ENCODE data around the gene SLC24A3. TPM values are rescaled to one million over a fixed set of nuclear protein-coding genes. Genes with fewer than 3 reads are reported as not detected.

The SLC24A3 gene
- total RNA-seq, 1 experiment from 2014 or later, result not detected

- Histone ChIP-seq H4K20me1 (ENCODE audit: insufficient read depth) (no peaks in the 10 kb centered on the region), H3K27ac (no peak overlapping the region), H3K4me3 (no peak overlapping the region), H3F3A (ENCODE audit: insufficient read depth, low read depth) (no peaks in the 10 kb centered on the region), H3K9me2 (ENCODE audit: insufficient read depth) (no peaks in the 10 kb centered on the region), H3K4me2 (no peak overlapping the region), H2AFZ (no peak overlapping the region), H3K4me1 (replicated peaks; ENCODE audit: insufficient read depth) (no peaks in the 10 kb centered on the region), H3K9me3 (ENCODE audit: insufficient read depth, low read depth) (0 out of 2 replicates have a peak, but pooled peaks cover 8% of the 10 kb centered on the region), H3K79me2 (ENCODE audit: low read depth) (no peaks in the 10 kb centered on the region), H3K27me3 (ENCODE audit: insufficient read depth, low read depth) (no peaks in the 10 kb centered on the region), H3K36me3 (ENCODE audit: low read depth) (no peaks in the 10 kb centered on the region)
- no peak for DNase-seq
- intact Hi-C loops (cut with micrococcal nuclease; ENCODE audit: unreplicated experiment), result no loop called here
- TF ChIP-seq EZH2 (IDR thresholded peaks at IDR 0.05; ENCODE audit: low read depth), result no peak
- no peak for TF ChIP-seq CTCF (conservative IDR thresholded peaks at IDR 0.05)
- CTCF ChIA-PET, result no interaction called here
- no TSS peak for BruUV-seq (replicated peaks)
- POLR2A ChIA-PET (ENCODE audit: unreplicated experiment), result no interaction called here
Observed at GRCh38 chr20:19745584-19745983, 533.1 kb downstream of the SLC24A3 start.

DNA sequence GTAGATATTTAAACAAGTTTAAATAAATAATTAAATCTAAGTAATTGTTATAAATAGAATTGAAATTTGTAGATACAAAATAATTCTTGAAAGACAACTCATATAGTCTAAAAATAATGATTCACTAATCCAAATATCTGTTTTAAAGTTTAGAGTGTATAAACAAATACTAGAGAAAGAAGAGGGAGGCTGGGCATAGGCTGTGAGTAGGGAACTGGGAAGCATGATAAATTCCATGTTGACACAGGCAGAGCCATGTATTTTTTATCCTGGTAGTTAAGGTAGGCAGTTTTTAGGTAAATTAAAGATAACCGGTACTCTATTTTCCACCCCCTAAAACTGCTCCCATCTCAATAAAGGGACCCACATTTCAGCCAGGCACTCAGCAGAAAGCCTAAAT, 534.0 kb downstream of the SLC24A3 start:
- Histone ChIP-seq H3K27me3 (ENCODE audit: insufficient read depth, low read depth) (no peaks in the 10 kb centered on the region), H3F3A (ENCODE audit: insufficient read depth, low read depth) (no peaks in the 10 kb centered on the region), H3K79me2 (ENCODE audit: low read depth) (no peaks in the 10 kb centered on the region), H3K27ac (no peak overlapping the region), H3K4me3 (no peak overlapping the region), H2AFZ (no peak overlapping the region), H3K4me2 (no peak overlapping the region), H3K9me2 (ENCODE audit: insufficient read depth) (no peaks in the 10 kb centered on the region), H3K4me1 (replicated peaks; ENCODE audit: insufficient read depth) (no peaks in the 10 kb centered on the region), H3K36me3 (ENCODE audit: low read depth) (no peaks in the 10 kb centered on the region), H3K9me3 (ENCODE audit: insufficient read depth, low read depth) (0 out of 2 replicates have a peak, but pooled peaks cover 8% of the 10 kb centered on the region), H4K20me1 (ENCODE audit: insufficient read depth) (no peaks in the 10 kb centered on the region)
- no peak for DNase-seq
- TF ChIP-seq CTCF (conservative IDR thresholded peaks at IDR 0.05), result no peak
- POLR2A ChIA-PET (ENCODE audit: unreplicated experiment), result no interaction called here
- intact Hi-C loops (cut with micrococcal nuclease; ENCODE audit: unreplicated experiment), result no loop called here
- CTCF ChIA-PET, result no interaction called here
- BruUV-seq (replicated peaks), result no TSS peak

DNA sequence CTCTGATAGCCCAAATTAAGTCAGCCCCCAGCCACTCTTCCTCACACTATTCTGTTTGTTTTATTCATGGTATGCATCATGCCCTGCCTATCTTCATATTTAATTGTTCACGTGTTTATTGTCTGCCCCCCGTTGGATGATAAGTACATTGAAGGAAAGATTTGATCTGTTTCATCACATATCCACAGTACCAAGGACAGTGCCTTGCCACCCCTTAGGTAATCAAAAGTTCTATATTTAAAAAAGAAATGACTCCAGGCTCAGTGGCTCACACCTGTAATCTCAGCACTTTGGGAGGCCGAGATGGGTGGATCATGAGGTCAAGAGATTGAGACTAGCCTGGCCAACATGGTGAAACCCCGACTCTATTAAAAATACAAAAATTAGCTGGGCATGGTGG, 535.5 kb downstream of the SLC24A3 start:
- Histone ChIP-seq H3K4me2 (no peak overlapping the region), H3K79me2 (ENCODE audit: low read depth) (no peaks in the 10 kb centered on the region), H3F3A (ENCODE audit: insufficient read depth, low read depth) (no peaks in the 10 kb centered on the region), H3K36me3 (ENCODE audit: low read depth) (no peaks in the 10 kb centered on the region), H3K27me3 (ENCODE audit: insufficient read depth, low read depth) (no peaks in the 10 kb centered on the region), H2AFZ (no peak overlapping the region), H3K4me3 (no peak overlapping the region), H3K9me2 (ENCODE audit: insufficient read depth) (no peaks in the 10 kb centered on the region), H3K27ac (no peak overlapping the region), H3K4me1 (replicated peaks; ENCODE audit: insufficient read depth) (no peaks in the 10 kb centered on the region), H4K20me1 (ENCODE audit: insufficient read depth) (no peaks in the 10 kb centered on the region), H3K9me3 (ENCODE audit: insufficient read depth, low read depth) (0 out of 2 replicates have a peak, but pooled peaks cover 8% of the 10 kb centered on the region)
- no peak for TF ChIP-seq EZH2 (IDR thresholded peaks at IDR 0.05; ENCODE audit: low read depth)
- no peak for TF ChIP-seq CTCF (conservative IDR thresholded peaks at IDR 0.05)
- no peak for DNase-seq
- BruUV-seq (replicated peaks), result no TSS peak
- POLR2A ChIA-PET (ENCODE audit: unreplicated experiment), result no interaction called here
- CTCF ChIA-PET, result no interaction called here
- intact Hi-C loops (cut with micrococcal nuclease; ENCODE audit: unreplicated experiment), result no loop called here

Data from PC-9 (cell line).